ENCODE results near the gene AP4M1.

The AP4M1 gene

DNA sequence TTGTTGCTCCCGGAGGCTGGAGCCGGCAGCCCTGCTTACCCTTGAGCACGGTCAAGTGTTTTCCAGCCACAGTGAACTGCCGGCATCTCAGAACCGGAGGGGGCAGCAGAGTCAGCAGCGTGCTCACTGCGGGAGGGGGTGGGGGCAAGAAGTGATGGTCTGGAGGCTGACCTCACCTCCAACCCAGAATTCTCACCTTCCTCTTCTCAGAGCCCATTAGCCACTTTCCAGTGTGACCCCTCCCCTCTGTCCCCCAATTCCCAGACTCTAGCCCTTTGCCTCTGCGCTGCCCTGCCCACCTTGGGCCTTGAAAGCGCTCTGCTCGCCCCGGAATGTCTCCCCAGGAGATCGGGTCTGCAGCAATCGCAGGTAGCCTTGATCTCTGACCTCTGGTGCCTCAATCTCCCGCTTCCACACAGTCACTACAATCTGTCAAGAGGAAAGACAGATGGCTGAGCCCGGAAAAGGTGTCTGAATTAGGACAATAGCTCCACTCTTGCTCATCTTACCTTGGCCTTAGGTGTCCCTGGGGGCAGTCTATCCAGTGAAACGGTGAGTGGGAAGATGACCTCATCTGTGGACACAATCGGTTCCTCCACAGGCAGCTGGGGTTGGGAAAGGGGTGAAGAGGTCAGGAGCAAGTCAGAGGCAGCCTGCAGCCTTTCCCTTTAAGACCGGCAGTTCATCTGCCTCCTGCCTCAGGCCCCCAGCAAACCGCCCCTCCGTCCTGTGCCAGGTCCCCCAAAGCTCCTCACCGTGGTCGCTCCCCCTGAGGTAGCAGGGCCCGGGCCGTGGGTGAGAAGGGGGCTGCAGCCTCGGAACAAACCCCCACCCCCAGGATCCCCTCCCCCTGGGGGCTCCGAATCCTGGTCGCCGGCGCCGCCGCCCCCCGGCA, 56.1 kb downstream of the AP4M1 start:
- DNase-seq = peak in 4 of 51 donors; percentile 17 to 29 (median 22)

All from hypothalamus (tissue), 51 donors.